Calu3 (cell line): ENCODE data around the gene MACF1. TPM values are rescaled to one million over a fixed set of nuclear protein-coding genes. Genes with fewer than 3 reads are reported as not detected.
A peak's percentile ranks its signal among the peaks of the same experiment; 100 is the strongest.
"Not testable (repeated sequence)": the region's sequence is repeated elsewhere in the genome, so short reads cannot be mapped to it uniquely, and the experiment has no call there.

Experiments
- BruUV-seq: library from RNA; stranded (reverse); fragments of 400-500 nt; replicated peaks from 2 replicates; lab custom pipeline; 2021; lab: Mats Ljungman, UMichigan
- CTCF ChIA-PET: fragments of 300-600 bp; sonication (Branson Sonifier 250); formaldehyde crosslinking; loops from one replicate; lab custom pipeline; 2022; ENCODE audit warnings: antibody characterized with exemption; lab: Charles Lee
- DNase-seq: peaks from one replicate; pipeline ENCODE4 v3.0.0; 2022
- H3K27ac Mint-ChIP-seq: one replicate; pipeline ENCODE4 v1.8.0; 2022; ENCODE audit warnings: mixed read lengths; ENCODE audit not compliant: unreplicated experiment
- H3K27me3 Mint-ChIP-seq: one replicate; pipeline ENCODE4 v1.8.0; 2022; ENCODE audit warnings: mixed read lengths; ENCODE audit not compliant: unreplicated experiment
- H3K36me3 Mint-ChIP-seq: one replicate; pipeline ENCODE4 v1.8.0; 2022; ENCODE audit warnings: mild to moderate bottlenecking, moderate library complexity, mixed read lengths; ENCODE audit not compliant: insufficient read depth, unreplicated experiment
- H3K4me1 Mint-ChIP-seq: one replicate; pipeline ENCODE4 v1.8.0; 2022; ENCODE audit warnings: mild to moderate bottlenecking, low read depth, mixed read lengths; ENCODE audit not compliant: unreplicated experiment
- H3K4me3 Mint-ChIP-seq: one replicate; pipeline ENCODE4 v1.8.0; 2022; ENCODE audit warnings: mild to moderate bottlenecking, low read depth, moderate library complexity, mixed read lengths; ENCODE audit not compliant: unreplicated experiment
- H3K9me3 Mint-ChIP-seq: one replicate; pipeline ENCODE4 v1.8.0; 2022; ENCODE audit warnings: low read depth, mixed read lengths; ENCODE audit not compliant: unreplicated experiment
- CTCF ChIP-seq: fragments of 200-600 bp; IDR thresholded peaks from one replicate; pipeline ENCODE4 v1.8.0; 2022; ENCODE audit warnings: antibody characterized with exemption; ENCODE audit not compliant: unreplicated experiment
- intact Hi-C: fragments of 100-400 bp; cut with micrococcal nuclease; formaldehyde crosslinking; loops from one replicate; pipeline ENCODE4 v1.10.0; 2022; ENCODE audit not compliant: unreplicated experiment
- total RNA-seq: library from RNA; stranded (reverse); gene quantifications from 2 replicates; pipeline ENCODE4 v1.2.3, GENCODE V29; 2022

The MACF1 gene
- total RNA-seq, 1 experiment from 2014 or later: 705 TPM

- BruUV-seq: no TSS peak
- Mint-ChIP-seq H3K4me1 (peaks cover 52% of the 10 kb centered on the region), H3K4me3 (peak overlapping the region; percentile 74), H3K9me3 (no peaks in the 10 kb centered on the region), H3K27ac (peak overlapping the region; percentile 94), H3K36me3 (peaks cover 13% of the 10 kb centered on the region), H3K27me3 (no peaks in the 10 kb centered on the region)
- CTCF ChIA-PET: interaction anchor here (0.9 to 3.5 kb wide), 12 partner anchors 8 to 60 kb away, joined by 3 to 37 read pairs (median 6); no protein-coding TSS in a partner anchor
- intact Hi-C loops: loop anchor here (1.0 to 2.0 kb wide), 2 partner anchors 19 to 32 kb away; no protein-coding TSS in a partner anchor
- peak; percentile 63 for DNase-seq
- TF ChIP-seq CTCF: no peak
Observed at GRCh38 chr1:39159224-39160036, 45.1 kb upstream of the MACF1 start.

GRCh38 chr1:39160703-39161102 lies 43.8 kb upstream of the MACF1 start:
- no peak for DNase-seq
- H3K36me3 Mint-ChIP-seq: peaks cover 13% of the 10 kb centered on the region
- H3K9me3 Mint-ChIP-seq: no peaks in the 10 kb centered on the region
- peaks cover 51% of the 10 kb centered on the region for H3K4me1 Mint-ChIP-seq
- BruUV-seq: no TSS peak
- intact Hi-C loops: no loop called here
- TF ChIP-seq CTCF: no peak
- no peaks in the 10 kb centered on the region for H3K27me3 Mint-ChIP-seq
- H3K27ac Mint-ChIP-seq: no peak overlapping the region
- CTCF ChIA-PET: interaction anchor here (2.6 to 3.5 kb wide), 3 partner anchors 18 to 31 kb away, joined by 13 to 37 read pairs (median 16); no protein-coding TSS in a partner anchor
- H3K4me3 Mint-ChIP-seq: peak overlapping the region; percentile 74

GRCh38 chr1:39161811-39162210 lies 42.7 kb upstream of the MACF1 start:
- DNase-seq, H3K4me3 Mint-ChIP-seq, H3K27me3 Mint-ChIP-seq, H3K27ac Mint-ChIP-seq, BruUV-seq, intact Hi-C loops, H3K9me3 Mint-ChIP-seq: not testable (repeated sequence)
- H3K4me1 Mint-ChIP-seq: peaks cover 51% of the 10 kb centered on the region
- CTCF ChIA-PET: interaction anchor here (1.3 kb wide), 1 partner anchor 30 kb away, joined by 3 read pairs; no protein-coding TSS in a partner anchor
- peaks cover 13% of the 10 kb centered on the region for H3K36me3 Mint-ChIP-seq

GRCh38 chr1:39163469-39163868 lies 41.0 kb upstream of the MACF1 start:
- TF ChIP-seq CTCF: no peak
- no TSS peak for BruUV-seq
- CTCF ChIA-PET: no interaction called here
- intact Hi-C loops: no loop called here
- Mint-ChIP-seq H3K27me3 (no peaks in the 10 kb centered on the region), H3K4me3 (no peak overlapping the region), H3K27ac (no peak overlapping the region), H3K36me3 (peaks cover 9% of the 10 kb centered on the region), H3K9me3 (no peaks in the 10 kb centered on the region), H3K4me1 (peaks cover 55% of the 10 kb centered on the region)
- no peak for DNase-seq

GRCh38 chr1:39164256-39164655 lies 40.2 kb upstream of the MACF1 start:
- intact Hi-C loops: no loop called here
- DNase-seq: no peak

More at GRCh38 chr1:39164256-39164655, 40.2 kb upstream of the MACF1 start:
- Mint-ChIP-seq H3K36me3 (peaks cover 2% of the 10 kb centered on the region), H3K27ac (no peak overlapping the region), H3K27me3 (no peaks in the 10 kb centered on the region), H3K4me3 (no peak overlapping the region), H3K4me1 (peaks cover 56% of the 10 kb centered on the region), H3K9me3 (no peaks in the 10 kb centered on the region)
- no TSS peak for BruUV-seq
- no peak for TF ChIP-seq CTCF
- CTCF ChIA-PET: interaction anchor here (0.6 kb wide), 3 partner anchors 21 to 1864 kb away, joined by 3 read pairs; no protein-coding TSS in a partner anchor
